GM06990 (cell line): ENCODE measurements around the gene SEMA5A.
A peak's percentile ranks its signal among the peaks of the same experiment; 100 is the strongest.

ENCODE experiments used
- DNase-seq: peaks from one replicate; pipeline ENCODE4 v3.0.0-alpha.2; 2011; ENCODE audit not compliant: insufficient read length; ENCODE audit errors: extremely low read depth
- H3K27me3 ChIP-seq: replicated peaks from 2 replicates; pipeline ENCODE4 v1.6.0; 2011; ENCODE audit warnings: low read length; ENCODE audit not compliant: control insufficient read depth, insufficient read depth
- H3K36me3 ChIP-seq: 2 replicates; pipeline ENCODE4 v1.5.1; 2011; ENCODE audit warnings: low read length; ENCODE audit not compliant: control insufficient read depth, insufficient read depth
- H3K4me3 ChIP-seq: replicated peaks from 2 replicates; pipeline ENCODE4 v1.5.1; 2011; ENCODE audit warnings: low read depth, mild to moderate bottlenecking, control low read depth, low read length
- TF ChIP-seq, protein P1 (sequence below): IDR thresholded peaks from 2 replicates; pipeline ENCODE4 v1.5.1; 2011; ENCODE audit warnings: low read length, control low read depth, mild to moderate bottlenecking, inconsistent platforms; ENCODE audit not compliant: insufficient read depth, poor library complexity, severe bottlenecking

The SEMA5A gene

DNA sequence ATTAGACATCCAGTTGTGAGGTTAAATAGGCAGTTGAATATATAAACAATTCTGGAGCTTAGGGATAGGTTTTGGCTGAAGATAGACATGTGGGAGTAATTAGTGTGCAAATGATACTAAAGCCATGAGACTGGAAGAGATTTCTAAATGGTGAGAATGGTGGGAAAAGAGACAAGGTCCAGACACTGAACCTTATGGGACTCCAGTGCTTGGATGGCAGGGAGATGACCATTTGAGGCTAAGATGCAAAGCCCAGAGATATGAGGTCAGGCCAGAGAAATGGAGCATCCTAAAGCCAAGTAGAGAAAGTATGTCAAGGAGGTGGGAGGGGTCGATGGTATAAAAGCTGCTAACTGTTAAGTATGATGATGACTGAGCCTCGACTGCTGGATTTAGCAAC is 115.6 kb downstream of the SEMA5A start:
- H3K36me3 ChIP-seq: no peaks in the 10 kb centered on the region
- no peak for DNase-seq
- TF ChIP-seq, protein P1, sequence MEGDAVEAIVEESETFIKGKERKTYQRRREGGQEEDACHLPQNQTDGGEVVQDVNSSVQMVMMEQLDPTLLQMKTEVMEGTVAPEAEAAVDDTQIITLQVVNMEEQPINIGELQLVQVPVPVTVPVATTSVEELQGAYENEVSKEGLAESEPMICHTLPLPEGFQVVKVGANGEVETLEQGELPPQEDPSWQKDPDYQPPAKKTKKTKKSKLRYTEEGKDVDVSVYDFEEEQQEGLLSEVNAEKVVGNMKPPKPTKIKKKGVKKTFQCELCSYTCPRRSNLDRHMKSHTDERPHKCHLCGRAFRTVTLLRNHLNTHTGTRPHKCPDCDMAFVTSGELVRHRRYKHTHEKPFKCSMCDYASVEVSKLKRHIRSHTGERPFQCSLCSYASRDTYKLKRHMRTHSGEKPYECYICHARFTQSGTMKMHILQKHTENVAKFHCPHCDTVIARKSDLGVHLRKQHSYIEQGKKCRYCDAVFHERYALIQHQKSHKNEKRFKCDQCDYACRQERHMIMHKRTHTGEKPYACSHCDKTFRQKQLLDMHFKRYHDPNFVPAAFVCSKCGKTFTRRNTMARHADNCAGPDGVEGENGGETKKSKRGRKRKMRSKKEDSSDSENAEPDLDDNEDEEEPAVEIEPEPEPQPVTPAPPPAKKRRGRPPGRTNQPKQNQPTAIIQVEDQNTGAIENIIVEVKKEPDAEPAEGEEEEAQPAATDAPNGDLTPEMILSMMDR: no peak
- no peak overlapping the region for H3K4me3 ChIP-seq
- no peaks in the 10 kb centered on the region for H3K27me3 ChIP-seq

DNA sequence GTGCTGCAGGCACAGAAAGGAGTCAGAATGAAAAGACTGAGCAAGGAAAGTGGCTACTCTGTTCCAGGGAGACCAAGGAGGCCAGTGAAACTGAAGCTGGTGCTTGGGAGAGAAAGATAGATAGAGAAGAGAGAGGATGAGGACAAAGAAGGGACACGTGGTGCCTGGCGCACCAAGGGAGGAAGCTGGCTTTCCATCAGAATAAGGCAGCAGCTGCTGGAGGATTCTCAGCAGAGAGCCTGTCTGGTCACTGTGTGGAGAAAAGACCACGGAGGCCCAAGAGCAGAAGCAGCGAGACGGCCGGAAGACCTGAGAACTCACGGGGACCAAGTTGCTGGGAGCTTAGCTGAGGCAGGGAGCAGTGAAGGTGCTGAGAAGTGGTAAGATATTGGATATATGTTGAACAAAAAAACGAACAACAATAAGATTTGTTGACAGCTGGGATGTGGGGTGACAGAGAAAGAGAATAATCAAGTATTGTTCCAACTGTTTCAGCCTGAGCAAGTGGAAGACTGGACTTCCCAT is 116.1 kb downstream of the SEMA5A start:
- Histone ChIP-seq H3K27me3 (no peaks in the 10 kb centered on the region), H3K36me3 (no peaks in the 10 kb centered on the region), H3K4me3 (no peak overlapping the region)
- DNase-seq: no peak
- TF ChIP-seq, protein P1: no peak

DNA sequence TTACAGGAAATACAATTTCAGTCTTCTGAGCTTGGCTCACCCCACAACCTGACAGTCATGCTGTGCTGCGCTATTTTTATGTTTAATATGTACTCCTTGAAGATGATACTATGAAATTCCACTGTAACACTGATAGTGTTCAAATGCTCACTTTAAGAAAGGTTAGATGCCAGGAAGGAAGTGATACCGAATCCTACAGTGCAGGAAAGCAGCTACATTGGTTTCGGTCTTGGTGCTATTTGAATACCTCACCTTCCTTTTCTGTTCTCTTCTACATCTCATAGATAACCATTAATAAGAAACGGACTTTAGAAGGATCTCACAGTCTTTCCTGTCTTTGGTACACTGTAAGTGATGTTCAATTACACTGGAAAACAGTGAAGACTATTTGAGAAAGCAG is 117.6 kb downstream of the SEMA5A start:
- H3K27me3 ChIP-seq: no peaks in the 10 kb centered on the region
- no peak overlapping the region for H3K4me3 ChIP-seq
- H3K36me3 ChIP-seq: no peaks in the 10 kb centered on the region
- DNase-seq: peak; percentile 16
- TF ChIP-seq, protein P1: no peak

DNA sequence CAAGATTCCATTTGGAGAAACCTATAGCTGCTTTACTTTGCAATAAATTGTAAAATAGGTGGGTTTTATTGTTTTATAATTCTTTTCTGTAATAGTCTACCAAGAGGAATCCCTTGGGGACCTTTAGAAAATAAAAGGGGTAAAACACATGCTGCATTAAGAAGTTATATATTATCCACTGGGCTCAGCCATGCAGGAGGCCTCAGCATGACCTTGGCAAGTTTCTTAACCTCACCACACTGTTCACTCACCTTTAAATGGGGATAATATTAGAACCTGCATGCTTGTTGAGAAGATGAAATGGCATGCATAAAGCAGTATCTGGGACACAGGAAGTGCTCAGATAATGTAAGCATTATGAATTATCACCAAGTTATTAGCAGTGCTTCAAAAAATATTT is 120.2 kb downstream of the SEMA5A start:
- no peaks in the 10 kb centered on the region for H3K27me3 ChIP-seq
- H3K36me3 ChIP-seq: no peaks in the 10 kb centered on the region
- TF ChIP-seq, protein P1: no peak
- no peak overlapping the region for H3K4me3 ChIP-seq
- DNase-seq: no peak

DNA sequence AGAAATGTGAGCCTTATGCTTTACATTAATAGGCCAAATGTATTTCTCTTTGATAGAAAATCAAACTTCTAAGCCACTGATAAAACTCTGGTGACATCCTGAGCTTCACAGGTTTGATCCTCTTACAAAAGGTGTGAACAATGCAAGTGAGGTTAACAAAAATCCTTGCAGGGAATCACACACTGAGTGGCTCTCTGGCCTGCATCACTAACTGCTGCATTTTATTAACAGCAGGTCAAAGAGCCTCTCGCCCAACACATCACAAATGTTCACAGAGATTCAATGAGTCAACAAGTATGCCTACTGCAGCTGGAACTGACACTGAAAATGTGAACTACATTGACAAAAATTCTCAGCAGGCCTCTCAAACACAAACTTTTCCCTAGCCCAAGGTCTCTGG is 122.3 kb downstream of the SEMA5A start:
- TF ChIP-seq, protein P1: no peak
- H3K4me3 ChIP-seq: no peak overlapping the region
- no peak for DNase-seq

DNA sequence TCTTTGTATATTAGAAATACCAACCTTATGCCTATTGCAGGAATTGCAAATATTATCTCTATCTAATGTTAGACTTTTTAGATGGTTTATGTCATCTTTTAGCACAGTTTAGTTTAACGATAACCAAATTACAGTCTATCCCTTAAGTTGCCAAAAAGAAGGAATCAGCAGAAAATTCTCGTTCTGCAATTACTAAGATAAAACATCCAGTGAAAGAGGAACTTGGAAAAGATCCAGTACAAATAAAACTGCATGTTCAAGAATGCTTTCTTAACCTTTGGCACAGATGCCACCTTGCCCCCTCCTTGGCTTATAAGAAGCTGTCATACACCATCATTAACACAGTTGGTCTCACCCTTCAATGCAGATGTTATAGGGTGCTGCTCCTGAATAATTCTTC is 124.0 kb downstream of the SEMA5A start:
- H3K36me3 ChIP-seq: no peaks in the 10 kb centered on the region
- H3K27me3 ChIP-seq: no peaks in the 10 kb centered on the region
- no peak overlapping the region for H3K4me3 ChIP-seq
- TF ChIP-seq, protein P1: no peak
- DNase-seq: no peak

More for the DNA sequence above, 122.3 kb downstream of the SEMA5A start:
- Histone ChIP-seq H3K27me3 (no peaks in the 10 kb centered on the region), H3K36me3 (no peaks in the 10 kb centered on the region)
